ENCODE data around the gene SGCG.

GRCh38 chr13:23322353-23323336 lies 141.9 kb downstream of the SGCG start:
- TF ChIP-seq POLR2A (IDR thresholded peaks at IDR 0.05; ENCODE audit: low read depth, low read length): no peak
- no peak for TF ChIP-seq POLR2AphosphoS5 (IDR thresholded peaks at IDR 0.05; ENCODE audit: low read depth, low read length)
- TF ChIP-seq SPI1 (IDR thresholded peaks at IDR 0.05; ENCODE audit: low read depth, low read length): no peak
